H1 (cell line): ENCODE results near the gene FHAD1. TPM values are rescaled to one million over a fixed set of nuclear protein-coding genes. Genes with fewer than 3 reads are reported as not detected.

Source experiments
- CTCF ChIA-PET: fragments of 300-600 bp; sonication (Branson Sonifier 250); formaldehyde crosslinking; loops from one replicate; lab custom pipeline; 2021; ENCODE audit not compliant: partially characterized antibody; lab: Charles Lee
- POLR2A ChIA-PET: fragments of 300-600 bp; sonication (Branson Sonifier 250); formaldehyde crosslinking; loops from one replicate; lab custom pipeline; 2021; ENCODE audit warnings: inconsistent platforms; ENCODE audit not compliant: partially characterized antibody; lab: Charles Lee
- DNase-seq, 2 experiments: peaks; one replicate each; pipeline versions ENCODE4 v3.0.0 to v3.0.0-alpha.2; 2010 to 2022; ENCODE audit warnings: low spot score in 2 of 2, low read depth in 1 of 2, mixed read lengths in 1 of 2
- FAIRE-seq: peaks from 2 replicates; lab custom pipeline; 2011; peaks lifted over from hg19 to GRCh38; lab: Jason Lieb, UNC
- H2AFZ ChIP-seq: 2 replicates; pipeline ENCODE4 v1.8.1; 2012; ENCODE audit warnings: low read length, inconsistent platforms
- H2AK5ac ChIP-seq: 2 replicates; pipeline ENCODE4 v1.6.1; 2013; ENCODE audit warnings: low read depth, low read length
- H2BK120ac ChIP-seq: replicated peaks from 2 replicates; pipeline ENCODE3; 2013; ENCODE audit warnings: low read depth, low read length, inconsistent platforms
- H2BK12ac ChIP-seq: 2 replicates; pipeline ENCODE4 v1.6.1; 2013; ENCODE audit warnings: low read depth, low read length
- H2BK15ac ChIP-seq: 2 replicates; pipeline ENCODE4 v1.6.1; 2013; ENCODE audit warnings: low read length
- H2BK20ac ChIP-seq: 2 replicates; pipeline ENCODE4 v1.6.1; 2013; ENCODE audit warnings: low read length
- H2BK5ac ChIP-seq: 2 replicates; pipeline ENCODE4 v1.6.1; 2013; ENCODE audit warnings: low read depth, low read length
- H3K14ac ChIP-seq: 2 replicates; pipeline ENCODE4 v1.6.1; 2013; ENCODE audit warnings: inconsistent platforms; ENCODE audit not compliant: insufficient read length
- H3K18ac ChIP-seq: 2 replicates; pipeline ENCODE4 v1.6.1; 2013; ENCODE audit warnings: low read length; ENCODE audit errors: extremely low read depth
- H3K23ac ChIP-seq: 2 replicates; pipeline ENCODE4 v1.6.1; 2013; ENCODE audit warnings: inconsistent platforms; ENCODE audit not compliant: insufficient read length
- H3K23me2 ChIP-seq: 2 replicates; pipeline ENCODE4 v1.6.1; 2013; ENCODE audit warnings: low read depth, low read length
- H3K27ac ChIP-seq: 2 replicates; pipeline ENCODE4 v1.6.1; 2011; ENCODE audit warnings: low read depth, low read length, inconsistent platforms
- H3K27me3 ChIP-seq, 4 experiments: replicated peaks in 1 of 4; 1 replicate in 1 of 4; 2 replicates in 3 of 4; pipeline versions ENCODE4 v1.6.1 to v1.8.1; 2011 to 2013; ENCODE audit warnings: low read length in 3 of 4, mild to moderate bottlenecking in 3 of 4, inconsistent platforms in 2 of 4, mixed read lengths in 2 of 4, moderate library complexity in 1 of 4; ENCODE audit not compliant: control insufficient read depth in 3 of 4, insufficient read depth in 3 of 4; ENCODE audit errors: extremely low read depth in 1 of 4
- H3K36me3 ChIP-seq, 4 experiments: 2 replicates each; pipeline versions ENCODE4 v1.6.1 to v1.8.1; 2011 to 2013; ENCODE audit warnings: mild to moderate bottlenecking in 4 of 4, low read length in 3 of 4, moderate library complexity in 2 of 4, control low read depth in 1 of 4, inconsistent platforms in 1 of 4; ENCODE audit not compliant: insufficient read depth in 4 of 4, control insufficient read depth in 2 of 4
- H3K4ac ChIP-seq: replicated peaks from 2 replicates; pipeline ENCODE3; 2013; ENCODE audit warnings: low read length, low read depth, mixed read lengths, inconsistent platforms; ENCODE audit not compliant: insufficient read length
- H3K4me1 ChIP-seq, 4 experiments: replicated peaks in 1 of 4; 1 replicate in 1 of 4; 2 replicates in 3 of 4; pipeline versions ENCODE4 v1.6.1 to v1.8.1; 2011 to 2013; ENCODE audit warnings: low read length in 3 of 4, inconsistent platforms in 2 of 4, mixed read lengths in 1 of 4; ENCODE audit not compliant: insufficient read depth in 4 of 4, control insufficient read depth in 3 of 4
- H3K4me2 ChIP-seq, 2 experiments: 2 replicates each; pipeline versions ENCODE4 v1.6.1 to v1.8.1; 2011 to 2013; ENCODE audit warnings: low read depth in 2 of 2, low read length in 2 of 2, control low read depth in 1 of 2, inconsistent platforms in 1 of 2, mild to moderate bottlenecking in 1 of 2; ENCODE audit not compliant: insufficient read depth in 1 of 2
- H3K4me3 ChIP-seq, 4 experiments: fragments of 200-600, 300-600 bp in 1 of 4; sonication (generic), shearing (Covaris generic), sonication (Bioruptor Twin) in 1 of 4; 2 replicates each; pipeline versions ENCODE4 v1.5.1 to v1.8.1; 2011 to 2016; ENCODE audit warnings: low read length in 4 of 4, low read depth in 3 of 4, control low read depth in 2 of 4, inconsistent platforms in 2 of 4, mild to moderate bottlenecking in 2 of 4, mixed read lengths in 1 of 4, moderate library complexity in 1 of 4; ENCODE audit not compliant: insufficient read depth in 2 of 4; ENCODE audit errors: extremely low read depth in 1 of 4
- H3K56ac ChIP-seq: replicated peaks from 2 replicates; pipeline ENCODE3; 2013; ENCODE audit warnings: low read depth, mild to moderate bottlenecking, mixed read lengths, low read length, inconsistent platforms; ENCODE audit not compliant: insufficient read length
- H3K79me1 ChIP-seq: 2 replicates; pipeline ENCODE4 v1.6.1; 2013; ENCODE audit warnings: low read depth, low read length, control low read depth
- H3K79me2 ChIP-seq, 2 experiments: 2 replicates each; pipeline versions ENCODE4 v1.6.1 to v1.8.1; 2012 to 2013; ENCODE audit warnings: low read length in 2 of 2, mild to moderate bottlenecking in 2 of 2, inconsistent platforms in 1 of 2; ENCODE audit not compliant: insufficient read depth in 2 of 2, control insufficient read depth in 1 of 2
- H3K9ac ChIP-seq, 4 experiments: replicated peaks in 1 of 4; 1 replicate in 1 of 4; 2 replicates in 3 of 4; pipeline versions ENCODE4 v1.6.1 to v1.8.1; 2011 to 2013; ENCODE audit warnings: low read depth in 3 of 4, low read length in 3 of 4, control low read depth in 2 of 4, mild to moderate bottlenecking in 2 of 4, moderate library complexity in 2 of 4, inconsistent platforms in 1 of 4; ENCODE audit errors: extremely low read depth in 1 of 4
- H3K9me3 ChIP-seq, 2 experiments: 2 replicates each; pipeline versions ENCODE4 v1.6.1 to v1.8.1; 2012 to 2013; ENCODE audit warnings: mild to moderate bottlenecking in 2 of 2, moderate library complexity in 2 of 2, control low read depth in 1 of 2, inconsistent platforms in 1 of 2, low read depth in 1 of 2, low read length in 1 of 2, mixed read lengths in 1 of 2; ENCODE audit not compliant: insufficient read depth in 2 of 2
- H4K20me1 ChIP-seq, 2 experiments: replicated peaks in 1 of 2; 2 replicates each; pipeline versions ENCODE3 to v1.8.1; 2011 to 2013; ENCODE audit warnings: inconsistent platforms in 2 of 2, low read length in 2 of 2, mild to moderate bottlenecking in 1 of 2; ENCODE audit not compliant: insufficient read depth in 2 of 2, control insufficient read depth in 1 of 2
- H4K5ac ChIP-seq: 2 replicates; pipeline ENCODE4 v1.6.1; 2013; ENCODE audit warnings: low read length, low read depth, mixed read lengths, inconsistent platforms; ENCODE audit not compliant: insufficient read length
- H4K8ac ChIP-seq: 2 replicates; pipeline ENCODE4 v1.8.0; 2013; ENCODE audit warnings: mild to moderate bottlenecking, moderate library complexity, low read length, inconsistent platforms; ENCODE audit not compliant: insufficient read depth; ENCODE audit errors: extremely low read depth
- H4K91ac ChIP-seq: replicated peaks from 2 replicates; pipeline ENCODE3; 2013; ENCODE audit warnings: low read length, mixed read lengths, inconsistent platforms; ENCODE audit not compliant: insufficient read length
- SP2 ChIP-seq: IDR thresholded peaks from 2 replicates; pipeline ENCODE4 v1.6.1; 2012; ENCODE audit warnings: mild to moderate bottlenecking, low read length, inconsistent platforms
- SRF ChIP-seq: IDR thresholded peaks from 2 replicates; pipeline ENCODE4 v1.6.1; 2011; ENCODE audit warnings: mild to moderate bottlenecking, low read depth, low read length, moderate library complexity
- WGBS, 2 experiments: shearing (Covaris generic) in 1 of 2; methylation state at CpG; one replicate each; pipeline versions ENCODE4 v1.1.6 to v1.1.7; 2013 to 2015; ENCODE audit warnings: low lambda C conversion rate in 2 of 2, mixed read lengths in 2 of 2, inconsistent platforms in 1 of 2, low coverage in 1 of 2, missing lambda C conversion rate in 1 of 2; ENCODE audit not compliant: insufficient replicate concordance in 2 of 2, insufficient coverage in 1 of 2, insufficient read length in 1 of 2; ENCODE audit errors: extremely low coverage in 1 of 2, missing lambda C conversion rate in 1 of 2; 5-methylcytosine and 5-hydroxymethylcytosine counted together
- polyA plus RNA-seq, 7 experiments: library from polyadenylated mRNA; depleted of rRNA in 3 of 7; stranded (reverse) in 5 of 7; unstranded in 2 of 7; fragments of >200 nt in 5 of 7; fragments of 200-250 nt in 2 of 7; gene quantifications; 1 replicate in 5 of 7; 2 replicates in 1 of 7; 4 replicates in 1 of 7; pipeline versions ENCODE4 v1.2.1 to v1.2.3, GENCODE V29; 2011 to 2013; ENCODE audit warnings: missing spikeins in 2 of 7, mixed read lengths in 2 of 7
- total RNA-seq: library from RNA; stranded (reverse); fragmentation: NEBNext Ultra II Directional; extraction: Animal tissue kit (Norgen Biotek cat#: 25700); gene quantifications from 2 replicates; pipeline ENCODE4 v1.2.1, GENCODE V29; 2021
- TF ChIP-seq, protein P1 (sequence below): IDR thresholded peaks from 2 replicates; pipeline ENCODE4 v1.6.1; 2011; ENCODE audit warnings: low read length, improper control_type of control experiment

Gene FHAD1
- total and polyA plus RNA-seq, 2 of the 8 experiments (the other 6 are each of a cell fraction or from before 2014, with no cell fraction given) = 0.39 to 0.69 TPM

DNA sequence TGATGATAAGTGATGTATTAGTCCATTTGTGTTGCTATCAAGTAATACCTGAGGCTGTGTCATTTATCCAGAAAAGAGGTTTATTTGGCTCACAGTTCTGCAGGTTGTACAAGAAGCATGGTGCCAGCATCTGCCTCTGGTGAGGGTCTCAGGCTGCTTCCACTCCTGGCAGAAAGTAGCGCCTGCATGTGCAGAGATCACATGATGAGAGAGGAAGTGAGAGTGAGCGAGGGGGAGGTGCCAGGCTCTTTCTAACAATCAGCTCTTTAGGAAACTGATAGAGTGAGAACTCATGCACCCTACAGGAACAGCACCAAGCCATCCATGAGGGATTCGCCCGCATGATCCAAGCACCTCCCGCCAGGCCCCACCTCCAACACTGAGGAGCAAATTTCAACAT, 2.2 kb upstream of the FHAD1 start:
- no peaks in the 10 kb centered on the region for H3K79me1 ChIP-seq
- no peak overlapping the region for H3K56ac ChIP-seq
- no peak overlapping the region for H4K5ac ChIP-seq
- no peaks in the 10 kb centered on the region for H3K27me3 ChIP-seq
- no peak overlapping the region for H3K14ac ChIP-seq
- no peak overlapping the region for H2BK120ac ChIP-seq
- no peaks in the 10 kb centered on the region for H3K36me3 ChIP-seq
- DNase-seq (no peak), FAIRE-seq (no peak)
- no peak overlapping the region for H3K4ac ChIP-seq
- no peak overlapping the region for H3K27ac ChIP-seq
- H4K20me1 ChIP-seq = no peaks in the 10 kb centered on the region
- no peak overlapping the region for H2AK5ac ChIP-seq
- no peaks in the 10 kb centered on the region for H3K79me2 ChIP-seq
- H2BK12ac ChIP-seq = no peak overlapping the region
- no peak overlapping the region for H3K23ac ChIP-seq
- ChIA-PET CTCF (interaction anchor here (1.2 to 1.5 kb wide), 2 partner anchors 28 to 140 kb away, joined by 3 to 7 read pairs; no protein-coding TSS in a partner anchor), POLR2A (interaction anchor here (0.6 to 1.5 kb wide), 3 partner anchors 21 to 402 kb away, joined by 3 read pairs; no protein-coding TSS in a partner anchor)
- H4K91ac ChIP-seq = no peak overlapping the region
- 80% methylated on average over 5 of the region's 5 CpGs; no CpG with 5 or more reads in 1 of the 2 experiments for WGBS, 2 experiments
- no peak overlapping the region for H3K9ac ChIP-seq
- no peak overlapping the region; the same call in 1 of the 2 replicates for H4K8ac ChIP-seq
- no peak overlapping the region for H2BK20ac ChIP-seq
- no peak overlapping the region for H2BK5ac ChIP-seq
- H2BK15ac ChIP-seq = no peak overlapping the region
- H3K4me1 ChIP-seq = peaks cover 0 to 10% (median 2%) of the 10 kb centered on the region in 4 experiments; a peak in 5 of 7 replicates
- H3K4me3 ChIP-seq = no peak overlapping the region
- H3K23me2 ChIP-seq = peaks cover 3% of the 10 kb centered on the region; the same call in 1 of the 2 replicates
- H2AFZ ChIP-seq = no peak overlapping the region
- TF ChIP-seq SP2 (no peak), SRF (no peak)
- TF ChIP-seq, protein P1, sequence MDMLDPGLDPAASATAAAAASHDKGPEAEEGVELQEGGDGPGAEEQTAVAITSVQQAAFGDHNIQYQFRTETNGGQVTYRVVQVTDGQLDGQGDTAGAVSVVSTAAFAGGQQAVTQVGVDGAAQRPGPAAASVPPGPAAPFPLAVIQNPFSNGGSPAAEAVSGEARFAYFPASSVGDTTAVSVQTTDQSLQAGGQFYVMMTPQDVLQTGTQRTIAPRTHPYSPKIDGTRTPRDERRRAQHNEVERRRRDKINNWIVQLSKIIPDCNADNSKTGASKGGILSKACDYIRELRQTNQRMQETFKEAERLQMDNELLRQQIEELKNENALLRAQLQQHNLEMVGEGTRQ = peak; percentile 64
- H3K18ac ChIP-seq = no peak overlapping the region
- H3K4me2 ChIP-seq = no peak overlapping the region; a peak in 1 of 4 replicates
- no peaks in the 10 kb centered on the region for H3K9me3 ChIP-seq
